Measurements from ENCODE around the gene CAMSAP2. TPM values are rescaled to one million over a fixed set of nuclear protein-coding genes. Genes with fewer than 3 reads are reported as not detected.

Gene CAMSAP2
- total and polyA plus RNA-seq, 8 donors, result 32.2 to 55.0 (median 48.8) TPM

DNA sequence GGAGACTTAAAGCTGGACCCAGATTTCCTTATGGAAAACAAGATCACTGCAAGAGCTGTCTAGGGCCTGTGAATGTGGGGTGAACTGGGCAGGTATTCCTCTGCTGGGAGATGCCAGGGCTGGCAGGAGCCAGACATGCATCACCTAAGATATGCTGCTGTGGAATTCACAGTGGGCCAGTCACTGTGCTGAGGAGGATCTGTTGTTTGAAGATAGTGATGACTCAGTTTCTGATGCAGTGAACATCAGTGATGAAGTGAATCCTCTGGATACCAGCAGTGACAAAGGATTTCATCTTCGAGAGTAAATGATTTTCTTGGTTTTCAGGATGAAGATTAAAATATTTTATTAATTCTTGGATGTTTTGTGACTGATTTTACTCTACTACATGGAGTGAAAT, 29.9 kb upstream of the CAMSAP2 start:
- H3K27ac ChIP-seq, result no peak overlapping the region
- no peaks in the 10 kb centered on the region for H3K4me1 ChIP-seq
- H3K9me3 ChIP-seq, result no peaks in the 10 kb centered on the region
- intact Hi-C loops (cut with DNase I), result no loop called here
- H3K27me3 ChIP-seq, result no peaks in the 10 kb centered on the region
- H3K4me3 ChIP-seq, result no peak overlapping the region
- TF ChIP-seq CTCF (IDR thresholded peaks at IDR 0.05), result no peak
- no peak for DNase-seq
- H3K36me3 ChIP-seq, result no peaks in the 10 kb centered on the region
- no peak for ATAC-seq

- no peaks in the 10 kb centered on the region for H3K4me1 ChIP-seq
- no peaks in the 10 kb centered on the region for H3K36me3 ChIP-seq
- no peak overlapping the region for H3K4me3 ChIP-seq
- intact Hi-C loops (cut with DNase I), result no loop called here
- H3K27me3 ChIP-seq, result no peaks in the 10 kb centered on the region
- ATAC-seq (no peak), DNase-seq (no peak)
- TF ChIP-seq CTCF (IDR thresholded peaks at IDR 0.05), result no peak
- no peaks in the 10 kb centered on the region for H3K9me3 ChIP-seq
- H3K27ac ChIP-seq, result no peak overlapping the region
Observed at GRCh38 chr1:200710166-200710565, 28.5 kb upstream of the CAMSAP2 start.

GRCh38 chr1:200714504-200715187, 24.0 kb upstream of the CAMSAP2 start:
- H3K27ac ChIP-seq, result no peak overlapping the region
- intact Hi-C loops (cut with DNase I), result no loop called here
- no peaks in the 10 kb centered on the region for H3K9me3 ChIP-seq
- H3K4me3 ChIP-seq, result no peak overlapping the region
- DNase-seq (no peak), ATAC-seq (no peak)
- H3K27me3 ChIP-seq, result no peaks in the 10 kb centered on the region
- TF ChIP-seq CTCF (IDR thresholded peaks at IDR 0.05), result no peak
- no peaks in the 10 kb centered on the region for H3K4me1 ChIP-seq
- no peaks in the 10 kb centered on the region for H3K36me3 ChIP-seq

DNA sequence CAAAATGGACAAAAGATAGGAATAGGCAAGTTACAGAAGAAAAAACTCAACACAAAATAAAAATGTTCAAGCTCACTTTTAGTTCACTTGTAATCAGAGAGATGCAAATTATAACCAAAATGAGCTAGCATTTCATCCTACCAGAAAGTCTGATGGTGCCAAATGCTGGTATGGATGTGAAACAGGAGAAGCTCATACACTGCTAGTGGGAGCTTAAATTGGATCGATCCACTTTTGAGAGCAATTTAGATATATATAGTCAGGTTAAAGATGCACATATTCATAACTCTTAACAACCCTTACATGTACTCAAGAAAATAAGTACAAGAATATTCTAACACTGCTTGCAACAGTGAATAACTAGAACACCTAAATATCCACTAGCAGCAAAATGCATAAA, 18.5 kb upstream of the CAMSAP2 start:
- Histone ChIP-seq H3K36me3 (no peaks in the 10 kb centered on the region), H3K9me3 (no peaks in the 10 kb centered on the region), H3K4me3 (no peak overlapping the region), H3K27ac (no peak overlapping the region), H3K4me1 (no peaks in the 10 kb centered on the region), H3K27me3 (no peaks in the 10 kb centered on the region)
- ATAC-seq (no peak), DNase-seq (no peak)
- no peak for TF ChIP-seq CTCF (IDR thresholded peaks at IDR 0.05)
- intact Hi-C loops (cut with DNase I), result no loop called here

DNA sequence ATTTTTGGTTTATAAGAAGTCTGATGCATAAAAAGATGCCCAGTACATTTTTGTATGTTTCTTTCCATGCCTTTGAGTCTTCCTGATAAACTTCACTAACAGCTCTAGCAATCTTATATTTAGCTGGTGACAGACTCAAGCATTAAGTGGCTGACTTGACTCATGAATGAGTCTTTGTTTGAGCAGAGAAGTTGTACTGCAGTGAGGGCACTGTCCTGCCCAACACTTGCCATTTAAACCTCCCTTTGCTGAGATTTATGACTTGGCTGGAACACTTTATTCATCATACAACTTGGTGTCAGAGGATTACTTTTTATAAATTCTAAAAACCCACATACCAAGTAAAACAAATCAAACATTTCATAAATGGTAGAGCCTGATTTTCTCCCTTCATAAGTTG, 14.6 kb upstream of the CAMSAP2 start:
- DNase-seq (no peak), ATAC-seq (peak; percentile 49)
- Histone ChIP-seq H3K36me3 (no peaks in the 10 kb centered on the region), H3K9me3 (no peaks in the 10 kb centered on the region), H3K4me1 (no peaks in the 10 kb centered on the region), H3K27me3 (no peaks in the 10 kb centered on the region), H3K27ac (no peak overlapping the region), H3K4me3 (no peak overlapping the region)
- intact Hi-C loops (cut with DNase I), result no loop called here
- TF ChIP-seq CTCF (IDR thresholded peaks at IDR 0.05), result no peak
